GM12875 (cell line): Measurements from ENCODE around the gene PDILT.

Source experiments
- H3K4me3 ChIP-seq: one replicate; pipeline ENCODE4 v1.5.1; 2011; ENCODE audit warnings: low read depth, low read length, control low read depth
- TF ChIP-seq, protein P1 (sequence below): IDR thresholded peaks from 2 replicates; pipeline ENCODE4 v1.5.1; 2011; ENCODE audit warnings: low read depth, mild to moderate bottlenecking, control low read depth, inconsistent platforms, low read length, moderate library complexity, borderline replicate concordance; ENCODE audit not compliant: insufficient read depth

The PDILT gene

DNA sequence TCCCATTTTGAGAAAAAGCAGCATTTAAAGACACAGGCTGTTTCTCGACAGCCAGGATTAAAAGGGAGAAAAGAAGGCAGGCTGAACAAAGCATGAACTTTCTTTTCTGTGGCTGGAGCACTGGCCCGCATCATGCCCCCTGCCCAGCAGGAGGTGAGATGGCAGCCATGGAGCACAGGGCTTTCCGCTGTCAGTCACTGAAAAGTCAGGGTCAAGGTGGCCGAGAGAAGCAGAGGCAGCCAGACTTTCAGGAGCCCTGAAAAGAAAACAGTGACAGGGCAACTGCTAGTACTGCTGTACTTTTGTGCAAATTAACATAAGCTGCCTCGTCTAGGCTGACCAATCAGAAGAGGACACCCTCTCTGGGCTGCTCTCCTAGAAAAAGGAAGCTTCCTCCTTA is 71.4 kb downstream of the PDILT start:
- no peak overlapping the region for H3K4me3 ChIP-seq
- TF ChIP-seq, protein P1, sequence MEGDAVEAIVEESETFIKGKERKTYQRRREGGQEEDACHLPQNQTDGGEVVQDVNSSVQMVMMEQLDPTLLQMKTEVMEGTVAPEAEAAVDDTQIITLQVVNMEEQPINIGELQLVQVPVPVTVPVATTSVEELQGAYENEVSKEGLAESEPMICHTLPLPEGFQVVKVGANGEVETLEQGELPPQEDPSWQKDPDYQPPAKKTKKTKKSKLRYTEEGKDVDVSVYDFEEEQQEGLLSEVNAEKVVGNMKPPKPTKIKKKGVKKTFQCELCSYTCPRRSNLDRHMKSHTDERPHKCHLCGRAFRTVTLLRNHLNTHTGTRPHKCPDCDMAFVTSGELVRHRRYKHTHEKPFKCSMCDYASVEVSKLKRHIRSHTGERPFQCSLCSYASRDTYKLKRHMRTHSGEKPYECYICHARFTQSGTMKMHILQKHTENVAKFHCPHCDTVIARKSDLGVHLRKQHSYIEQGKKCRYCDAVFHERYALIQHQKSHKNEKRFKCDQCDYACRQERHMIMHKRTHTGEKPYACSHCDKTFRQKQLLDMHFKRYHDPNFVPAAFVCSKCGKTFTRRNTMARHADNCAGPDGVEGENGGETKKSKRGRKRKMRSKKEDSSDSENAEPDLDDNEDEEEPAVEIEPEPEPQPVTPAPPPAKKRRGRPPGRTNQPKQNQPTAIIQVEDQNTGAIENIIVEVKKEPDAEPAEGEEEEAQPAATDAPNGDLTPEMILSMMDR: no peak

DNA sequence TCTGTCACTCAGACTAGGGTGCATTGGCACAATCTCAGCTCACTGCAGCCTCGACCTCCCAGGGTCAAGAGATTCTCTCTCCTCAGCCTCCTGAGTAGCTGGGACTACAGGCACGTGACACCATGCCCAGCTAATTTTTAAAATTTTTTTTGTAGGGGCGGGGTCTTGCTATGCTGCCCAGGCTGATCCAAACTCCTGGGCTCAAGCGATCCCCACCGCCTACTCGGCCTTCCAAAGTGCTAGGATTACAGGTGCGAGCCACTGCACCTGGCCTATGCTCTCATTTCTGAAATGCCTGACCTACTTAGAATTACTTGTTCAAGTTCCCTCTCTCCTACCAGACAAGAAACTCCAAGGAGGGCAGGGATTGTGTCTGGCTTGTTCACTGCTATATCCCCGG is 72.1 kb downstream of the PDILT start:
- TF ChIP-seq, protein P1: no peak

DNA sequence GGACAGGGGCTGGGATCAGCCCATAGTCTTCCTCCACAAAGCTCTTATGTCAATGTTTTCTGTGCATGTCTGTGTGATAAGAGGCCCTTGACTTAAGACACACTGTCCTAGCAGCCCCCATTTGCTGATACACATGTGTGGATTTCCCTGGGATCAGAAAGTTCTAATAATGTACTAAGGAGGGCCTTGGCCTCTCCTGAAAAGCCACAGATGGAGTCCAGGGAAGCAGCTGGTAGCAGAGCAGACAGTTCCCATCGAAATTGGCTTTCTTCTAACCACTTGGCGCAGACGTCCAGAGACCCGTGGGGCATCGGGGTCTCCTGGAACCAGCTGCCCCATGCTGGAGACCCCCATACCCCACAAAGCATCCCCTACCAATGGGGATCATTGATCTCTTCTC is 72.9 kb downstream of the PDILT start:
- no peak overlapping the region for H3K4me3 ChIP-seq
- TF ChIP-seq, protein P1: no peak

More for the DNA sequence above, 72.1 kb downstream of the PDILT start:
- no peak overlapping the region for H3K4me3 ChIP-seq

- TF ChIP-seq, protein P1: no peak
Observed at GRCh38 chr16:20329392-20330138, 75.0 kb downstream of the PDILT start.

DNA sequence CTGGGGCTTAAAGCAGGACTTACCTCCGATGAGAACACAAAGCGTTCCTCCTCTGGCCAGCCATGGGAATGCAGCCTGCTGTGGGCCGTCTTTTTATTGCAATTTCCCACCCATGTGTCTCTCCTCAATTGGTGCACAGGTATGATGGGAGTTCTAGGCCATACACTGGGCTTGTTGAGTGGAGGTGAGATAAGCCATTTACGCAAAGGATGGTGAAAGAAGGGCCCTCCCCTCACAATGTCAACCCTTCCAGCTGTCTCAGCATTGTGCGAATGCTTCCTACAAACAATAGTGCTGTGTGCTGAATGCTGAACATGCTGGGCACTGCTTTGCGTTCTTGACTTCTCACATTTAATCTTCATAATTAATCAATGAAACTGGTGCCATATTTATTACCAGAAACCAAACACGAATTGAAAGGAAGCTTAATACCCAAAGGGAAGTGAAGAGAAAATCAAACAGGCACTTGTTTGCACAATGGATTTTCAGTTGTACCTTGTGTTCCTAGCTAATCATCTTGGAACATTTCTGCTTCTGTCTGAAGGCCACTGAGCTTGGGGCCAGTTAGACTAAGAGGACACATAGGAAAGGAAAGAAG is 77.0 kb downstream of the PDILT start, which contains the start of gene GP2:
Gene GP2, minus strand, starts transcription at position 70 of the 598 bp plus-strand sequence. CDS start 1,082 bp downstream, outside the sequence.
- no peak within 1 kb of the TSS for H3K4me3 ChIP-seq
- TF ChIP-seq, protein P1: no peak

More at GRCh38 chr16:20329392-20330138, 75.0 kb downstream of the PDILT start:
- H3K4me3 ChIP-seq: no peak overlapping the region

GRCh38 chr16:20326321-20326720 is 78.2 kb downstream of the PDILT start:
- no peak overlapping the region for H3K4me3 ChIP-seq
- TF ChIP-seq, protein P1: no peak

DNA sequence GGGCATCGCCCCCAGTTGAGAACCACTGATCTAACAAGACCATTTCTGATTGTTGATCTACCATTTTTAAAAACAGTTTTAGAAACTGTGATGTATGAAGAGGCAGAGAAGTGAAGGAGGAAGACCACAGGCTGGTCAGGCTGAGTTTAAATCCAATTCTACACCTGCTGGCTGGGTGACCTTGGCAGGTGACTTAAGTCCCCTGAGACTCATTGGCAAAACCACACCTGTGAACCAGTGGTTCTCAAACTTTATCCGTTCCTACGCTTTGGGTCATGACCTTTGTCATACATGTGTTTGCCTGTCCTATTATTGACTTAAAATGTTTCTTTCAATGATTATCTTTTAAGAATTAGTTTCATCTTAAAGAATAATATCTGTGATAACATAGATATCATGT is 79.5 kb downstream of the PDILT start:
- no peak overlapping the region for H3K4me3 ChIP-seq
- TF ChIP-seq, protein P1: no peak
